Right lobe of liver (tissue), 4 donors: Measurements from ENCODE around the gene NCKAP1.

Source experiments
- CTCF ChIP-seq, 4 donors: fragments of 200-600 bp in 3 of 4; fragments of 450-650 bp in 1 of 4; IDR thresholded peaks; one replicate each; pipeline versions ENCODE4 v1.5.1 to v1.8.0; 2016 to 2022; ENCODE audit warnings: antibody characterized with exemption in 4 of 4, mild to moderate bottlenecking in 2 of 4
- POLR2A ChIP-seq: fragments of 450-650 bp; IDR thresholded peaks from one replicate; pipeline ENCODE4 v1.6.1; 2017; ENCODE audit warnings: antibody characterized with exemption, mild to moderate bottlenecking
- donor health status: DM: no; HTN: no; CAD: no.
- donor health status: DM: no; HTN: no; CAD: no.
- donor health status: DM: no; HTN: yes; CAD: no.

GRCh38 chr2:182913064-182913463 is 125.2 kb downstream of the NCKAP1 start:
- no peak for TF ChIP-seq CTCF (IDR thresholded peaks at IDR 0.05)
- no peak for TF ChIP-seq POLR2A
